AG04450 (cell line): ENCODE results near the gene PHYH. TPM values are rescaled to one million over a fixed set of nuclear protein-coding genes. Genes with fewer than 3 reads are reported as not detected.
A peak's percentile ranks its signal among the peaks of the same experiment; 100 is the strongest.

Source experiments
- CTCF ChIA-PET: fragments of 300-600, 350-600 bp; formaldehyde crosslinking; extraction: SDS; loops from one replicate; lab custom pipeline; 2022; ENCODE audit warnings: antibody characterized with exemption, inconsistent platforms; lab: Charles Lee
- POLR2A ChIA-PET: fragments of 350-600 bp; formaldehyde crosslinking; extraction: SDS; loops from one replicate; lab custom pipeline; 2021; ENCODE audit warnings: antibody characterized with exemption, inconsistent platforms; lab: Yijun Ruan, JAX
- DNase-seq: peaks from one replicate; pipeline ENCODE4 v3.0.0-alpha.2; 2011; ENCODE audit warnings: low read depth, low spot score
- H3K27ac ChIP-seq: one replicate; pipeline ENCODE4 v1.5.1; 2012; ENCODE audit warnings: low read depth, low read length, control low read depth
- H3K27me3 ChIP-seq: one replicate; pipeline ENCODE4 v1.6.0; 2012; ENCODE audit warnings: low read length; ENCODE audit not compliant: control insufficient read depth, insufficient read depth
- H3K4me3 ChIP-seq: 2 replicates; pipeline ENCODE4 v1.5.1; 2011; ENCODE audit warnings: mild to moderate bottlenecking, low read depth, low read length, control low read depth
- H3K9me3 ChIP-seq: 2 replicates; pipeline ENCODE4 v1.5.1; 2012; ENCODE audit warnings: low read length; ENCODE audit not compliant: control insufficient read depth, insufficient read depth
- CTCF ChIP-seq: IDR thresholded peaks from 2 replicates; pipeline ENCODE4 v1.5.1; 2011; ENCODE audit warnings: low read depth, low read length, control low read depth, inconsistent platforms
- polyA plus RNA-seq: library from polyadenylated mRNA; depleted of rRNA; stranded (reverse); fragments of >200 nt; gene quantifications from 2 replicates; pipeline ENCODE4 v1.2.3, GENCODE V29; 2011

The PHYH gene
- polyA plus RNA-seq, 1 experiment = 16.7 TPM

GRCh38 chr10:13272164-13272571 is 27.7 kb downstream of the PHYH start:
- ChIA-PET POLR2A (interaction anchor here (0.5 to 1.1 kb wide), 3 partner anchors 15 to 30 kb away, joined by 3 to 8 read pairs (median 4); no protein-coding TSS in a partner anchor), CTCF (interaction anchor here (0.7 to 2.8 kb wide), 5 partner anchors 30 to 164 kb away, joined by 3 to 16 read pairs (median 3); no protein-coding TSS in a partner anchor)
- no peaks in the 10 kb centered on the region for H3K27me3 ChIP-seq
- no peak overlapping the region for H3K4me3 ChIP-seq
- H3K27ac ChIP-seq = no peak overlapping the region
- DNase-seq = peak; percentile 38
- no peaks in the 10 kb centered on the region for H3K9me3 ChIP-seq
- no peak for TF ChIP-seq CTCF

- peak; percentile 57 for TF ChIP-seq CTCF
- CTCF ChIA-PET = interaction anchor here (1.0 to 2.8 kb wide), 3 partner anchors 31 to 163 kb away, joined by 3 to 16 read pairs (median 15); no protein-coding TSS in a partner anchor
- Histone ChIP-seq H3K4me3 (no peak overlapping the region), H3K27ac (no peak overlapping the region), H3K9me3 (no peaks in the 10 kb centered on the region), H3K27me3 (no peaks in the 10 kb centered on the region)
- POLR2A ChIA-PET = interaction anchor here (1.1 kb wide), 1 partner anchor 31 kb away, joined by 4 read pairs; no protein-coding TSS in a partner anchor
- no peak for DNase-seq
These were observed 28.2 kb downstream of the PHYH start for GRCh38 chr10:13271552-13272163.

- TF ChIP-seq CTCF = no peak
- Histone ChIP-seq H3K27ac (no peak overlapping the region), H3K4me3 (no peak overlapping the region), H3K27me3 (no peaks in the 10 kb centered on the region), H3K9me3 (no peaks in the 10 kb centered on the region)
- CTCF ChIA-PET = interaction anchor here (2.8 kb wide), 1 partner anchor 31 kb away, joined by 16 read pairs; no protein-coding TSS in a partner anchor
- POLR2A ChIA-PET = no interaction called here
- no peak for DNase-seq
These were observed 28.9 kb downstream of the PHYH start for GRCh38 chr10:13270877-13271551.

- POLR2A ChIA-PET = interaction anchor here (0.6 kb wide), 2 partner anchors 17 to 1780 kb away, joined by 3 to 12 read pairs; no protein-coding TSS in a partner anchor
- H3K9me3 ChIP-seq = no peaks in the 10 kb centered on the region
- no peak for TF ChIP-seq CTCF
- H3K4me3 ChIP-seq = no peak overlapping the region
- no peak overlapping the region for H3K27ac ChIP-seq
- DNase-seq = no peak
- no peaks in the 10 kb centered on the region for H3K27me3 ChIP-seq
- CTCF ChIA-PET = interaction anchor here (0.6 kb wide), 1 partner anchor 49 kb away, joined by 6 read pairs; no protein-coding TSS in a partner anchor
These were observed 31.0 kb downstream of the PHYH start for GRCh38 chr10:13268841-13269240.
